Endothelial cell (in vitro differentiated cells): ENCODE results near the gene WDR31. TPM values are rescaled to one million over a fixed set of nuclear protein-coding genes. Genes with fewer than 3 reads are reported as not detected.

Experiments used
- DNase-seq: peaks from one replicate; pipeline ENCODE4 v3.0.0; 2021; ENCODE audit warnings: low spot score
- H3K27ac Mint-ChIP-seq: one replicate; pipeline ENCODE4 v1.8.0; 2021; ENCODE audit warnings: mixed read lengths, inconsistent platforms; ENCODE audit not compliant: unreplicated experiment
- H3K27me3 Mint-ChIP-seq: one replicate; pipeline ENCODE4 v1.8.0; 2021; ENCODE audit warnings: mild to moderate bottlenecking, moderate library complexity, mixed read lengths, inconsistent platforms; ENCODE audit not compliant: unreplicated experiment
- H3K36me3 Mint-ChIP-seq: one replicate; pipeline ENCODE4 v1.8.0; 2021; ENCODE audit warnings: mild to moderate bottlenecking, low read depth, mixed read lengths, inconsistent platforms; ENCODE audit not compliant: unreplicated experiment
- H3K4me1 Mint-ChIP-seq: one replicate; pipeline ENCODE4 v1.8.0; 2021; ENCODE audit warnings: mild to moderate bottlenecking, mixed read lengths, inconsistent platforms; ENCODE audit not compliant: unreplicated experiment
- H3K4me3 Mint-ChIP-seq: one replicate; pipeline ENCODE4 v1.8.0; 2021; ENCODE audit warnings: mild to moderate bottlenecking, mixed read lengths, inconsistent platforms; ENCODE audit not compliant: unreplicated experiment
- H3K9me3 Mint-ChIP-seq: one replicate; pipeline ENCODE4 v1.8.0; 2021; ENCODE audit warnings: mixed read lengths, inconsistent platforms; ENCODE audit not compliant: unreplicated experiment
- total RNA-seq: library from RNA; stranded (reverse); fragmentation: NEBNext Ultra II Directional; extraction: Animal tissue kit (Norgen Biotek cat#: 25700); gene quantifications from one replicate; pipeline ENCODE4 v1.2.1, GENCODE V29; 2021; ENCODE audit not compliant: unreplicated experiment
- TF ChIP-seq, protein P1 (sequence below): fragments of 200-600 bp; sonication (generic); IDR thresholded peaks from one replicate; pipeline ENCODE4 v1.5.0; 2021; ENCODE audit warnings: antibody characterized with exemption; ENCODE audit not compliant: unreplicated experiment

The WDR31 gene
- total RNA-seq, 1 donor from 2014 or later = 0.95 TPM

DNA sequence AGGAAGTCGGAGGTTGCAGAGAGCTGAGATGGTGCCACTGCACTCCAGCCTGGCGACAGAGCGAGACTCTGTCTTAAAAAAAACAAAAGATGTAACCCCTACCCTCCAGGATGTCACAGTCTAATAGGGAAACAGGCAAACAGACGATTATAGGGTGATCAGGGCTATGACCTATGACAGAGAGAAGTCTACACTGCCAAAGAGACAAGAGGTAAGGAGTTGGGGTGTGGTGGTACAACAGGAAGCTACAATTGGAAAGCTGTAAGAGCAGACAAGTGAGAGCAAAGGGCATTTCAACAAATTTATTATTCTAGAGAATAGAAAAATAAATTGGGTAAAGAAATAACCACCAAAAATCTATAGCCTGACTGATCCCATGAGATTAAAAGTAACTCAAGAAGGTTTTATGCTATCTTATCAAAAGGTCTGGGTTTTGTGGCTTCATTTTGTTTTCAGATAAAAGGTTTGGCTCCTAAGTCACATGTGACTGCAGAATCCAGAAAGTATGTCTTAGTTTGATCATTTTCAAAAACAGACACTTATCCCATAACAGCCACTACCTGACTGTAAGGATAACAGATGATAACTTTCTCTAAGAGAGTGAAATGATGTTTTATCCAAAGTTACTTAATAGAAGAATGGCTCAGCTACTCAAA, 72.0 kb downstream of the WDR31 start:
- H3K9me3 Mint-ChIP-seq = no peaks in the 10 kb centered on the region
- peaks cover 34% of the 10 kb centered on the region for H3K36me3 Mint-ChIP-seq
- H3K27me3 Mint-ChIP-seq = no peaks in the 10 kb centered on the region
- H3K27ac Mint-ChIP-seq = no peak overlapping the region
- no peaks in the 10 kb centered on the region for H3K4me1 Mint-ChIP-seq
- no peak for DNase-seq
- TF ChIP-seq, protein P1, sequence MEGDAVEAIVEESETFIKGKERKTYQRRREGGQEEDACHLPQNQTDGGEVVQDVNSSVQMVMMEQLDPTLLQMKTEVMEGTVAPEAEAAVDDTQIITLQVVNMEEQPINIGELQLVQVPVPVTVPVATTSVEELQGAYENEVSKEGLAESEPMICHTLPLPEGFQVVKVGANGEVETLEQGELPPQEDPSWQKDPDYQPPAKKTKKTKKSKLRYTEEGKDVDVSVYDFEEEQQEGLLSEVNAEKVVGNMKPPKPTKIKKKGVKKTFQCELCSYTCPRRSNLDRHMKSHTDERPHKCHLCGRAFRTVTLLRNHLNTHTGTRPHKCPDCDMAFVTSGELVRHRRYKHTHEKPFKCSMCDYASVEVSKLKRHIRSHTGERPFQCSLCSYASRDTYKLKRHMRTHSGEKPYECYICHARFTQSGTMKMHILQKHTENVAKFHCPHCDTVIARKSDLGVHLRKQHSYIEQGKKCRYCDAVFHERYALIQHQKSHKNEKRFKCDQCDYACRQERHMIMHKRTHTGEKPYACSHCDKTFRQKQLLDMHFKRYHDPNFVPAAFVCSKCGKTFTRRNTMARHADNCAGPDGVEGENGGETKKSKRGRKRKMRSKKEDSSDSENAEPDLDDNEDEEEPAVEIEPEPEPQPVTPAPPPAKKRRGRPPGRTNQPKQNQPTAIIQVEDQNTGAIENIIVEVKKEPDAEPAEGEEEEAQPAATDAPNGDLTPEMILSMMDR = no peak
- H3K4me3 Mint-ChIP-seq = no peak overlapping the region

DNA sequence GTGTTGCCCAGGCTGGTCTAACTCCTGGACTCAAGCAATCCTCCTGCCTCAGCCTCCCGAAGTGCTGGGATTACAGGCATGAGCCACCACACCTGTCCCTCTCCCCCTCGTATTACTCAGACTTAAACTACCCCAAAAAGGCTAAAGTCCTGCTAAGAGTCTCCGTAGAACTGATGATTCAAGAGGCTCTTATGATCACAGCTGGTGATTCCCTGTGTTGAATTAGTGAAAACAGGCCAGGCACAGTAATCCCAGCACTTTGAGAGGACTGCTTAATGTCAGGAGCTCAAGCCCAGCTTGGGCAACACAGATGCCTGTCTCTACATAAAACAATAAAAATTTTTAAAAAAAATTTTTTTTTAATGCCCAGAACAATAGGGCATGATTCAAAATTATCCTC, 73.9 kb downstream of the WDR31 start:
- no peak overlapping the region for H3K27ac Mint-ChIP-seq
- no peaks in the 10 kb centered on the region for H3K4me1 Mint-ChIP-seq
- no peaks in the 10 kb centered on the region for H3K9me3 Mint-ChIP-seq

More for the DNA sequence above, 73.9 kb downstream of the WDR31 start:
- TF ChIP-seq, protein P1 = no peak
- Mint-ChIP-seq H3K4me3 (no peak overlapping the region), H3K27me3 (peaks cover 4% of the 10 kb centered on the region), H3K36me3 (peaks cover 27% of the 10 kb centered on the region)
- no peak for DNase-seq

Other genes with a start within 250 kb of the WDR31 start
- gene SLC31A2, start 189.3 kb downstream of the WDR31 start, total RNA-seq = 2.1 TPM
- gene FKBP15, start 119.0 kb downstream of the WDR31 start, total RNA-seq = 30.2 TPM
- gene SLC31A1, start 118.7 kb downstream of the WDR31 start, total RNA-seq = 23.2 TPM
- 27.0 TPM for gene CDC26, start 64.7 kb downstream of the WDR31 start, total RNA-seq
- 20.5 TPM for gene PRPF4, start 64.6 kb downstream of the WDR31 start, total RNA-seq
- not detected for gene RNF183, start 36.9 kb downstream of the WDR31 start, total RNA-seq
- 0.15 TPM for gene BSPRY, start 9.3 kb upstream of the WDR31 start, total RNA-seq
- gene HDHD3, start 36.7 kb upstream of the WDR31 start, total RNA-seq = 8.4 TPM
- 19.3 TPM for gene ALAD, start 61.0 kb upstream of the WDR31 start, total RNA-seq
- gene POLE3, start 70.4 kb upstream of the WDR31 start, total RNA-seq = 28.7 TPM
- gene C9orf43, start 70.5 kb upstream of the WDR31 start, total RNA-seq = 0.92 TPM
- gene RGS3, start 123.5 kb upstream of the WDR31 start, total RNA-seq = 474 TPM